GM23338 (cell line): ENCODE measurements around the gene GPR108. TPM values are rescaled to one million over a fixed set of nuclear protein-coding genes. Genes with fewer than 3 reads are reported as not detected.

Experiments
- ATAC-seq: fragments of 200-7000 bp; cut with Tn5 transposase; 3 replicates; pipeline ENCODE4 v1.9.1; 2020
- DNase-seq: peaks from one replicate; pipeline ENCODE4 v3.0.0-alpha.2; 2015; ENCODE audit warnings: low spot score
- H2AFZ ChIP-seq: fragments of 200-600 bp; sonication (generic); 2 replicates; pipeline ENCODE4 v1.8.0; 2016; ENCODE audit warnings: antibody characterized with exemption, mild to moderate bottlenecking, moderate library complexity
- H3F3A ChIP-seq: fragments of 200-600 bp; sonication (generic); replicated peaks from 2 replicates; pipeline ENCODE4 v1.8.0; 2017; ENCODE audit warnings: antibody characterized with exemption, mixed run types, low read depth
- H3K27ac ChIP-seq: fragments of 200-600 bp; sonication (generic); 2 replicates; pipeline ENCODE4 v1.6.1; 2016; ENCODE audit warnings: low read depth
- H3K27me3 ChIP-seq: fragments of 200-600 bp; sonication (generic); 2 replicates; pipeline ENCODE4 v1.8.0; 2016; ENCODE audit warnings: mild to moderate bottlenecking, mixed run types, moderate library complexity; ENCODE audit not compliant: insufficient read depth
- H3K36me3 ChIP-seq: fragments of 200-600 bp; sonication (generic); 2 replicates; pipeline ENCODE4 v1.8.0; 2016; ENCODE audit warnings: mild to moderate bottlenecking; ENCODE audit not compliant: insufficient read depth
- H3K4me1 ChIP-seq: fragments of 200-600 bp; sonication (generic); 2 replicates; pipeline ENCODE4 v1.8.0; 2016; ENCODE audit warnings: mild to moderate bottlenecking, moderate library complexity; ENCODE audit not compliant: insufficient read depth
- H3K4me2 ChIP-seq: fragments of 200-600 bp; sonication (generic); 2 replicates; pipeline ENCODE4 v1.7.1; 2017; ENCODE audit warnings: mixed run types
- H3K4me3 ChIP-seq: fragments of 200-600 bp; sonication (generic); 2 replicates; pipeline ENCODE4 v1.6.1; 2016; ENCODE audit warnings: mixed run types
- H3K79me2 ChIP-seq: fragments of 200-600 bp; sonication (generic); replicated peaks from 2 replicates; pipeline ENCODE4 v1.8.0; 2017; ENCODE audit warnings: mild to moderate bottlenecking; ENCODE audit not compliant: insufficient read depth
- H3K9me2 ChIP-seq: fragments of 200-600 bp; sonication (generic); 2 replicates; pipeline ENCODE4 v1.8.0; 2017; ENCODE audit not compliant: insufficient read depth
- H4K20me1 ChIP-seq: fragments of 200-600 bp; sonication (generic); replicated peaks from 2 replicates; pipeline ENCODE4 v1.8.0; 2017; ENCODE audit warnings: mild to moderate bottlenecking; ENCODE audit not compliant: insufficient read depth
- H3K27ac Mint-ChIP-seq: 2 replicates; pipeline ENCODE4 v1.8.0; 2020; ENCODE audit warnings: inconsistent platforms, mild to moderate bottlenecking, moderate library complexity, mixed read lengths
- H3K27me3 Mint-ChIP-seq: 3 replicates; pipeline ENCODE4 v1.8.0; 2022; ENCODE audit warnings: low read depth, mild to moderate bottlenecking, moderate library complexity, mixed read lengths, inconsistent platforms; ENCODE audit not compliant: insufficient read depth, poor library complexity
- H3K36me3 Mint-ChIP-seq: 3 replicates; pipeline ENCODE4 v1.8.0; 2021; ENCODE audit warnings: low read depth, mild to moderate bottlenecking, inconsistent platforms, moderate library complexity, mixed read lengths
- H3K4me1 Mint-ChIP-seq: 3 replicates; pipeline ENCODE4 v1.8.0; 2020; ENCODE audit warnings: mild to moderate bottlenecking, inconsistent platforms, mixed read lengths
- H3K4me3 Mint-ChIP-seq: 3 replicates; pipeline ENCODE4 v1.8.0; 2021; ENCODE audit warnings: moderate library complexity, mild to moderate bottlenecking, inconsistent platforms, mixed read lengths
- H3K9me3 Mint-ChIP-seq: 3 replicates; pipeline ENCODE4 v1.8.0; 2020; ENCODE audit warnings: moderate library complexity, mild to moderate bottlenecking, inconsistent platforms, mixed read lengths
- CREB1 ChIP-seq: fragments of 250-450 bp; sonication (Bioruptor Pico); IDR thresholded peaks from 2 replicates; pipeline ENCODE4 v1.5.0; 2020; ENCODE audit warnings: low read depth, mild to moderate bottlenecking, moderate library complexity
- ETS1 ChIP-seq: IDR thresholded peaks from 2 replicates; pipeline ENCODE4 v1.6.1; 2016; ENCODE audit warnings: antibody characterized with exemption
- EZH2 ChIP-seq: fragments of 200-600 bp; sonication (generic); IDR thresholded peaks from one replicate; pipeline ENCODE4 v1.8.0; 2017; ENCODE audit warnings: antibody characterized with exemption, mild to moderate bottlenecking, low read depth; ENCODE audit not compliant: unreplicated experiment
- EZH2phosphoT487 ChIP-seq: fragments of 200-600 bp; sonication (generic); IDR thresholded peaks from one replicate; pipeline ENCODE4 v1.8.1; 2018; ENCODE audit warnings: antibody characterized with exemption; ENCODE audit not compliant: unreplicated experiment
- JUNB ChIP-seq: IDR thresholded peaks from one replicate; pipeline ENCODE4 v1.6.1; 2016; ENCODE audit warnings: antibody characterized with exemption; ENCODE audit not compliant: unreplicated experiment
- NANOG ChIP-seq: IDR thresholded peaks from 2 replicates; pipeline ENCODE4 v1.6.1; 2016; ENCODE audit warnings: antibody characterized with exemption, borderline replicate concordance
- POLR2AphosphoS5 ChIP-seq: IDR thresholded peaks from 2 replicates; pipeline ENCODE4 v1.6.1; 2016; ENCODE audit warnings: antibody characterized with exemption, low read depth
- STAT1 ChIP-seq: IDR thresholded peaks from one replicate; pipeline ENCODE4 v1.6.1; 2016; ENCODE audit warnings: antibody characterized with exemption; ENCODE audit not compliant: unreplicated experiment
- ZNF114 ChIP-seq: fragments of 250-450 bp; sonication (Bioruptor Pico); IDR thresholded peaks from 2 replicates; pipeline ENCODE4 v1.5.0; 2020; ENCODE audit warnings: mild to moderate bottlenecking, moderate library complexity
- ZNF331 ChIP-seq: fragments of 250-450 bp; sonication (Bioruptor Pico); IDR thresholded peaks from 2 replicates; pipeline ENCODE4 v1.5.0; 2020; ENCODE audit warnings: low read depth, mild to moderate bottlenecking, moderate library complexity
- ZNF462 ChIP-seq: fragments of 250-450 bp; sonication (Bioruptor Pico); IDR thresholded peaks from 2 replicates; pipeline ENCODE4 v1.5.0; 2020; ENCODE audit warnings: mild to moderate bottlenecking, moderate library complexity
- polyA plus RNA-seq: library from polyadenylated mRNA; unstranded; fragments of >200 nt; fragmentation: Nextera tagmentation; extraction: Ambion mirVana; gene quantifications from 2 replicates; pipeline ENCODE4 v1.2.1, GENCODE V29; 2016
- total RNA-seq: library from RNA; depleted of rRNA; stranded (reverse); fragments of >200 nt; shearing (Covaris generic); gene quantifications from 2 replicates; pipeline ENCODE4 v1.2.3, GENCODE V29; 2014
- TF ChIP-seq, protein P1 (sequence below): IDR thresholded peaks from one replicate; pipeline ENCODE4 v1.6.1; 2018; ENCODE audit warnings: antibody characterized with exemption; ENCODE audit not compliant: unreplicated experiment
- TF ChIP-seq, protein P2 (sequence below), 2 experiments: fragments of 200-600 bp in 1 of 2; sonication (generic) in 1 of 2; conservative IDR thresholded peaks; 2 replicates each; pipeline versions ENCODE4 v1.5.1 to v1.6.1; 2016 to 2017; ENCODE audit warnings: antibody characterized with exemption in 2 of 2, low read depth in 2 of 2, mild to moderate bottlenecking in 2 of 2, moderate library complexity in 1 of 2

The GPR108 gene
- total and polyA plus RNA-seq, 2 experiments from 2014 or later = 44.8 to 57.9 TPM

GRCh38 chr19:6708346-6708745 lies 29.0 kb downstream of the GPR108 start:
- Mint-ChIP-seq H3K9me3 (peaks cover 93% of the 10 kb centered on the region), H3K4me1 (no peaks in the 10 kb centered on the region), H3K27me3 (peaks cover 10% of the 10 kb centered on the region), H3K27ac (no peak overlapping the region), H3K36me3 (peaks cover 36% of the 10 kb centered on the region), H3K4me3 (no peak overlapping the region)
- Histone ChIP-seq H3K4me1 (0 out of 2 replicates have a peak, but pooled peaks cover 2% of the 10 kb centered on the region), H2AFZ (no peak overlapping the region), H3K36me3 (no peaks in the 10 kb centered on the region), H3K9me2 (no peaks in the 10 kb centered on the region), H3K27ac (no peak overlapping the region), H3K27me3 (peaks cover 21% of the 10 kb centered on the region), H3K79me2 (no peaks in the 10 kb centered on the region), H4K20me1 (no peaks in the 10 kb centered on the region), H3F3A (no peaks in the 10 kb centered on the region), H3K4me3 (no peak overlapping the region), H3K4me2 (no peak overlapping the region)
- ATAC-seq (no peak), DNase-seq (no peak)
- TF ChIP-seq ETS1 (no peak), NANOG (no peak), EZH2phosphoT487 (no peak), ZNF331 (no peak), POLR2AphosphoS5 (no peak), EZH2 (no peak), JUNB (no peak), CREB1 (CRISPR knock-in tag) (no peak), STAT1 (no peak), ZNF114 (CRISPR knock-in tag) (no peak), ZNF462 (CRISPR knock-in tag) (no peak)
- TF ChIP-seq, protein P1, sequence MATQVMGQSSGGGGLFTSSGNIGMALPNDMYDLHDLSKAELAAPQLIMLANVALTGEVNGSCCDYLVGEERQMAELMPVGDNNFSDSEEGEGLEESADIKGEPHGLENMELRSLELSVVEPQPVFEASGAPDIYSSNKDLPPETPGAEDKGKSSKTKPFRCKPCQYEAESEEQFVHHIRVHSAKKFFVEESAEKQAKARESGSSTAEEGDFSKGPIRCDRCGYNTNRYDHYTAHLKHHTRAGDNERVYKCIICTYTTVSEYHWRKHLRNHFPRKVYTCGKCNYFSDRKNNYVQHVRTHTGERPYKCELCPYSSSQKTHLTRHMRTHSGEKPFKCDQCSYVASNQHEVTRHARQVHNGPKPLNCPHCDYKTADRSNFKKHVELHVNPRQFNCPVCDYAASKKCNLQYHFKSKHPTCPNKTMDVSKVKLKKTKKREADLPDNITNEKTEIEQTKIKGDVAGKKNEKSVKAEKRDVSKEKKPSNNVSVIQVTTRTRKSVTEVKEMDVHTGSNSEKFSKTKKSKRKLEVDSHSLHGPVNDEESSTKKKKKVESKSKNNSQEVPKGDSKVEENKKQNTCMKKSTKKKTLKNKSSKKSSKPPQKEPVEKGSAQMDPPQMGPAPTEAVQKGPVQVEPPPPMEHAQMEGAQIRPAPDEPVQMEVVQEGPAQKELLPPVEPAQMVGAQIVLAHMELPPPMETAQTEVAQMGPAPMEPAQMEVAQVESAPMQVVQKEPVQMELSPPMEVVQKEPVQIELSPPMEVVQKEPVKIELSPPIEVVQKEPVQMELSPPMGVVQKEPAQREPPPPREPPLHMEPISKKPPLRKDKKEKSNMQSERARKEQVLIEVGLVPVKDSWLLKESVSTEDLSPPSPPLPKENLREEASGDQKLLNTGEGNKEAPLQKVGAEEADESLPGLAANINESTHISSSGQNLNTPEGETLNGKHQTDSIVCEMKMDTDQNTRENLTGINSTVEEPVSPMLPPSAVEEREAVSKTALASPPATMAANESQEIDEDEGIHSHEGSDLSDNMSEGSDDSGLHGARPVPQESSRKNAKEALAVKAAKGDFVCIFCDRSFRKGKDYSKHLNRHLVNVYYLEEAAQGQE = no peak
- TF ChIP-seq, protein P2, sequence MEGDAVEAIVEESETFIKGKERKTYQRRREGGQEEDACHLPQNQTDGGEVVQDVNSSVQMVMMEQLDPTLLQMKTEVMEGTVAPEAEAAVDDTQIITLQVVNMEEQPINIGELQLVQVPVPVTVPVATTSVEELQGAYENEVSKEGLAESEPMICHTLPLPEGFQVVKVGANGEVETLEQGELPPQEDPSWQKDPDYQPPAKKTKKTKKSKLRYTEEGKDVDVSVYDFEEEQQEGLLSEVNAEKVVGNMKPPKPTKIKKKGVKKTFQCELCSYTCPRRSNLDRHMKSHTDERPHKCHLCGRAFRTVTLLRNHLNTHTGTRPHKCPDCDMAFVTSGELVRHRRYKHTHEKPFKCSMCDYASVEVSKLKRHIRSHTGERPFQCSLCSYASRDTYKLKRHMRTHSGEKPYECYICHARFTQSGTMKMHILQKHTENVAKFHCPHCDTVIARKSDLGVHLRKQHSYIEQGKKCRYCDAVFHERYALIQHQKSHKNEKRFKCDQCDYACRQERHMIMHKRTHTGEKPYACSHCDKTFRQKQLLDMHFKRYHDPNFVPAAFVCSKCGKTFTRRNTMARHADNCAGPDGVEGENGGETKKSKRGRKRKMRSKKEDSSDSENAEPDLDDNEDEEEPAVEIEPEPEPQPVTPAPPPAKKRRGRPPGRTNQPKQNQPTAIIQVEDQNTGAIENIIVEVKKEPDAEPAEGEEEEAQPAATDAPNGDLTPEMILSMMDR (conservative IDR thresholded peaks at IDR 0.05; ENCODE audit: low read depth in 2 of 2) = no peak
